ENCODE measurements around the gene SPON1. TPM values are rescaled to one million over a fixed set of nuclear protein-coding genes. Genes with fewer than 3 reads are reported as not detected.

The SPON1 gene
- total RNA-seq, 2 experiments from 2014 or later, result 0.22 to 0.31 TPM

GRCh38 chr11:14234446-14234845 is 271.9 kb downstream of the SPON1 start:
- no peaks in the 10 kb centered on the region for H3K9me3 Mint-ChIP-seq
- no peak overlapping the region for H3K4me3 Mint-ChIP-seq
- peaks cover 3% of the 10 kb centered on the region for H3K27me3 Mint-ChIP-seq
- no peaks in the 10 kb centered on the region for H3K36me3 Mint-ChIP-seq
- H3K4me1 Mint-ChIP-seq (ENCODE audit: low read depth), result peaks cover 4% of the 10 kb centered on the region
- intact Hi-C loops (cut with micrococcal nuclease), result no loop called here
- CTCF ChIA-PET, result no interaction called here
- POLR2A ChIA-PET, result no interaction called here
- no peak overlapping the region for H3K27ac Mint-ChIP-seq
- DNase-seq, result no peak

DNA sequence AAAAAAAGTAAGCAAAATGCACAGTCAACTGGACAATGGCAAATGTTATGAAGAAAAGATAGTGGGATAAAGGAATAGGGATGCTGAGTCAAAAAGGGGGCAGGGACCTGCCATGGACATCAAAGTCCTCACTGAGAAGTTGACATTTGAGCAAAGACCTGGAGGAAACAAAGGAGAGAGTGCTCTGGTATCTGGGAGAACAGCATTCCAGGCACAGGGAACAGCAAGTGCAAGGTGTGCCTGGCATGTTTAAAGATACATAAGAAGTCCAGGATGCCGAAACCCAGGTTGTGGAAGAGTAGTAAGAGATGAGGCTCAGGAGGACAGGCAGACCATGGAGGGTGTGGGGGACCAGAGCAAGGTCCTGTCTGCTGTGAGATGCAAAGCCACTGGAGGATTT is 273.2 kb downstream of the SPON1 start:
- POLR2A ChIA-PET, result no interaction called here
- intact Hi-C loops (cut with micrococcal nuclease), result no loop called here
- H3K4me1 Mint-ChIP-seq (ENCODE audit: low read depth), result peaks cover 4% of the 10 kb centered on the region
- H3K36me3 Mint-ChIP-seq, result no peaks in the 10 kb centered on the region
- no peaks in the 10 kb centered on the region for H3K9me3 Mint-ChIP-seq
- no peak for DNase-seq
- peaks cover 3% of the 10 kb centered on the region for H3K27me3 Mint-ChIP-seq
- no peak overlapping the region for H3K27ac Mint-ChIP-seq
- H3K4me3 Mint-ChIP-seq, result no peak overlapping the region
- CTCF ChIA-PET, result no interaction called here

- no peak overlapping the region for H3K4me3 Mint-ChIP-seq
- no peak for DNase-seq
- no peaks in the 10 kb centered on the region for H3K36me3 Mint-ChIP-seq
- H3K9me3 Mint-ChIP-seq, result no peaks in the 10 kb centered on the region
- peaks cover 2% of the 10 kb centered on the region for H3K27me3 Mint-ChIP-seq
- CTCF ChIA-PET, result no interaction called here
- POLR2A ChIA-PET, result no interaction called here
- H3K4me1 Mint-ChIP-seq (ENCODE audit: low read depth), result peaks cover 4% of the 10 kb centered on the region
- no peak overlapping the region for H3K27ac Mint-ChIP-seq
- intact Hi-C loops (cut with micrococcal nuclease), result loop anchor here (1.0 kb wide), 1 partner anchor 35 kb away; no protein-coding TSS in a partner anchor
Measured at GRCh38 chr11:14237444-14237961, 275.0 kb downstream of the SPON1 start.

DNA sequence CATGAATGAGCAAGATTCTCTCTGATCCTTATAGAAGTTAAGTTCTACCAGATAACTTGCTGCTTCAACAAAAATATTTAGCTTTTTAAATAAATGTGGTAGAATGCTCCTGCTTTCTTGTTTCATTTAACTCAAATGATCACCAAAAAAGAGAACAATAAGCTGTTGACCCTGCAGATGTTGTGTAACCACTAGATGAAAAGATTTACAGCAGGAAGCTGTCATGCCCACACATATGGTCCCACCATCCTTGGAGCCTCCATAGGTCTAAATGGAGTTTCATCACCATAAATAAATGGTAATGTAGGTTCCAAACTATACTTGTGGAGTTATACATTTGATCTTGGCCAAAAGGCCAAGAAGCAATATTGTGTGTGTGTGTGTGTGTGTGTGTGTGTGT is 277.7 kb downstream of the SPON1 start:
- Mint-ChIP-seq H3K27ac (no peak overlapping the region), H3K9me3 (no peaks in the 10 kb centered on the region), H3K27me3 (no peaks in the 10 kb centered on the region), H3K36me3 (no peaks in the 10 kb centered on the region), H3K4me1 (ENCODE audit: low read depth) (peaks cover 4% of the 10 kb centered on the region), H3K4me3 (no peak overlapping the region)
- intact Hi-C loops (cut with micrococcal nuclease), result no loop called here
- DNase-seq, result no peak
- ChIA-PET CTCF (interaction anchor here (1.0 to 2.0 kb wide), 2 partner anchors 10 to 92 kb away, joined by 3 to 4 read pairs; no protein-coding TSS in a partner anchor), POLR2A (no interaction called here)

DNA sequence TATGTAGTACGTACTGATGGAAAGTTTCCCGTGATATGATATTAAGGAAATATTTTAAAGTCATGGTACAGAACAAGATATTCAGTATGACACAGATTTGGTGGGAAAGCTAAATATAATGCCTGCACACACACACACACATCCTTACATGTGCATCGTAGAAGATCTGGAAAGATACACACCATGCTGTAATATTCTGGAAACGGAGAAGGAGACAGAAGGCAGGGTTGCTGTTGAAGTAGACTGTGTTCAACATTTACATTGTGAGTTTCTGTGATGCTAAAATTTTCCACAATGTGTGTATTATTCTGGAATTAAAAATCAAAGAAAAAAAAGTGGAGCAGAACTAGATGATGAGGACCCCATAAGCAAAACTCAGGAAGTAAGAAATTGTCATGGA is 278.4 kb downstream of the SPON1 start:
- Mint-ChIP-seq H3K4me1 (ENCODE audit: low read depth) (peaks cover 4% of the 10 kb centered on the region), H3K9me3 (no peaks in the 10 kb centered on the region), H3K27me3 (no peaks in the 10 kb centered on the region), H3K27ac (no peak overlapping the region), H3K4me3 (no peak overlapping the region), H3K36me3 (no peaks in the 10 kb centered on the region)
- DNase-seq, result no peak
- CTCF ChIA-PET, result interaction anchor here (1.0 to 2.0 kb wide), 2 partner anchors 9 to 92 kb away, joined by 3 to 4 read pairs; no protein-coding TSS in a partner anchor
- POLR2A ChIA-PET, result no interaction called here
- intact Hi-C loops (cut with micrococcal nuclease), result no loop called here

- Mint-ChIP-seq H3K27ac (no peak overlapping the region), H3K4me1 (ENCODE audit: low read depth) (peaks cover 2% of the 10 kb centered on the region), H3K27me3 (no peaks in the 10 kb centered on the region), H3K9me3 (no peaks in the 10 kb centered on the region), H3K36me3 (no peaks in the 10 kb centered on the region), H3K4me3 (no peak overlapping the region)
- intact Hi-C loops (cut with micrococcal nuclease), result no loop called here
- no peak for DNase-seq
- ChIA-PET CTCF (no interaction called here), POLR2A (no interaction called here)
Measured at GRCh38 chr11:14242187-14242586, 279.7 kb downstream of the SPON1 start.

DNA sequence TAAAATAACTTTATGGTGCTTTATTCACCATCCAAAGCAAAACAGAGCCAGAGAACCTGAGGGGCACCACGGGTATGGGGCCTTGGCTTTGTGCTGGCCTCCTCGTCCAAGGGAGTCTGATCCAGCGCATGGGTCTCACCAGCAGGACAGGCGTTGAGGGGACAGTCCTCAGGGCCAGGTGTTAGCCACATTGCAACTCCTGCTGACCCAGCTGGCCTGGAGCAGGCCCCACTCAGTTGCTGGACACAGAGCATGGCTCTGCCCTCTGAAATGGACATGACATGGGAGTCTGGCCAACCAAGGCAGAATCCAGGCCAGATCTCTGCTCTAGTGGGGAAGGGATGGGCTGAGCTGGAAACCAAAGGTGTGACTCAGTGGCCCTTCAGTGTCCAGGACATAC is 280.2 kb downstream of the SPON1 start:
- POLR2A ChIA-PET, result no interaction called here
- CTCF ChIA-PET, result no interaction called here
- intact Hi-C loops (cut with micrococcal nuclease), result no loop called here
- Mint-ChIP-seq H3K4me3 (no peak overlapping the region), H3K4me1 (ENCODE audit: low read depth) (peaks cover 2% of the 10 kb centered on the region), H3K9me3 (no peaks in the 10 kb centered on the region), H3K27me3 (no peaks in the 10 kb centered on the region), H3K27ac (no peak overlapping the region), H3K36me3 (no peaks in the 10 kb centered on the region)
- DNase-seq, result no peak

- Mint-ChIP-seq H3K9me3 (no peaks in the 10 kb centered on the region), H3K4me3 (no peak overlapping the region)
- POLR2A ChIA-PET, result no interaction called here
Measured at GRCh38 chr11:14244926-14245325, 282.4 kb downstream of the SPON1 start.

GRCh38 chr11:14245444-14245843 is 282.9 kb downstream of the SPON1 start:
- no peaks in the 10 kb centered on the region for H3K9me3 Mint-ChIP-seq
- no peak overlapping the region for H3K4me3 Mint-ChIP-seq
- peaks cover 19% of the 10 kb centered on the region for H3K4me1 Mint-ChIP-seq (ENCODE audit: low read depth)
- no peaks in the 10 kb centered on the region for H3K27me3 Mint-ChIP-seq
- CTCF ChIA-PET, result interaction anchor here (2.8 to 4.1 kb wide), 2 partner anchors 289 to 473 kb away, joined by 12 to 25 read pairs; no protein-coding TSS in a partner anchor
- POLR2A ChIA-PET, result no interaction called here
- H3K36me3 Mint-ChIP-seq, result no peaks in the 10 kb centered on the region
- no peak for DNase-seq
- intact Hi-C loops (cut with micrococcal nuclease), result loop anchor here (5.0 kb wide), 1 partner anchor 98 kb away; no protein-coding TSS in a partner anchor
- no peak overlapping the region for H3K27ac Mint-ChIP-seq

More at GRCh38 chr11:14244926-14245325, 282.4 kb downstream of the SPON1 start:
- Mint-ChIP-seq H3K27ac (no peak overlapping the region), H3K4me1 (ENCODE audit: low read depth) (peaks cover 19% of the 10 kb centered on the region), H3K27me3 (no peaks in the 10 kb centered on the region), H3K36me3 (no peaks in the 10 kb centered on the region)
- no peak for DNase-seq
- CTCF ChIA-PET, result interaction anchor here (2.8 to 4.1 kb wide), 2 partner anchors 288 to 472 kb away, joined by 12 to 25 read pairs; no protein-coding TSS in a partner anchor
- intact Hi-C loops (cut with micrococcal nuclease), result loop anchor here (5.0 kb wide), 1 partner anchor 98 kb away; no protein-coding TSS in a partner anchor

DNA sequence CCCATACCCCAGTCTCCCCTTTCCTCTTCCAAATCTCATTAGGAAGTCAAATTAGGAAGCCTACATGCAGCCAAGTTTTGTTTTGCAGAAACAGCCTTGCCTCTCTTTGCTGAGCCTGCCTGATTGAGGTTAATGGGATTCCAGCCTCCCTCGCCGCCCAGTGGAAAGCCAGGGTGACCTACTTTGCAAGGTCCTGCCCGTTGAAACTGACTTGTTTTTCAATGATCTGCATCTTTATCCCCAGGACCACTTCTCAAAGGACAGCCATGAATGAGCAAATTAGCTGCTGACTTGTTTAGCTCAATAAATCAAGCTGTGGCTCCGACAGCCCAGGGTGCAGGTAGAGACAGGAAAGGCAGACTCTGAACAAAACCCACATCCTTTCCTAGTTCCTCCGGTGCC is 286.1 kb downstream of the SPON1 start:
- H3K9me3 Mint-ChIP-seq, result no peaks in the 10 kb centered on the region
- H3K4me1 Mint-ChIP-seq (ENCODE audit: low read depth), result peaks cover 19% of the 10 kb centered on the region
- DNase-seq, result peak; percentile 17
- POLR2A ChIA-PET, result no interaction called here
- CTCF ChIA-PET, result interaction anchor here (0.5 to 4.1 kb wide), 12 partner anchors 21 to 478 kb away, joined by 3 to 25 read pairs (median 3); no protein-coding TSS in a partner anchor
- H3K27ac Mint-ChIP-seq, result no peak overlapping the region
- no peaks in the 10 kb centered on the region for H3K27me3 Mint-ChIP-seq
- intact Hi-C loops (cut with micrococcal nuclease), result loop anchor here (5.0 kb wide), 1 partner anchor 101 kb away; no protein-coding TSS in a partner anchor
- H3K36me3 Mint-ChIP-seq, result no peaks in the 10 kb centered on the region
- H3K4me3 Mint-ChIP-seq, result no peak overlapping the region

DNA sequence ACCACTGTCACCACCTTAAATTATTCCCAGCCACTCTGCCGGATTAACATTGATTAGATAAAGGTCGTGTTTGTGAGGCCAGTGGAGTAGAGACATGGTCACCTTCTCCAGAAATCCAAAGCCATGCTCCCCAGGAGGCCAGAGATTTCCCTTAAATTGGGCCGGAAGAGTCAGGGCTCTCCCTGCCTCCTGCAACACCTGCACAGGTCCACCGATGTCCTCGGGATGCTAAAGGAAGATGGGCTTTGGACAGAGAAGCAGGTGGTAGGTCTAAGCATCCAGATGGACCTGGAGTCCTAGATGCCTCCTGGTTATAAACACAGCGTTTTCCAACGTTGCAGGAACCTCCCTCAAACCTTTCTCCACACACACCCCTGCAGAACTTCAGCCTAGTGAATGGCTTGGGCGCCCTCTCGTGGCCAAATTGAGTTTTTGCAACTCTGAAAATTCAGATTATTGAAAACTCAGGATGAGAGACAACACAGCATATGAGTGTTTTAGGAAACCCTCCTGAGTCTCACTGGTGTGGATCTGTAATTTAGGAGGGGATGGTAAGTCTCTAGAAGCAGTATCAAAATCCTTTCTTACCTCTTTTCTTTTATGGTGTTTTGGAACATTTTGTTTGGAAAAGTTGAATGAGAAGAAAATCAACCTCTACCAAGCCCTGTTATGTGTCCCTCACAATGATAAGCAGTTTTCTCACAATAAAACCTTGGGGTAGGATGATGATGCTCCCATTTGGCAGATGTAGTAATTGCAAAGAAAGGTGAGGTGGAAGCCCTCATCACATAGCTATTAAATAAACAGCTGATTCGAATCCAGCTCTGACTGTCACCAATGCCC is 286.8 kb downstream of the SPON1 start:
- Mint-ChIP-seq H3K27ac (no peak overlapping the region), H3K27me3 (no peaks in the 10 kb centered on the region), H3K4me3 (no peak overlapping the region), H3K4me1 (ENCODE audit: low read depth) (peaks cover 19% of the 10 kb centered on the region), H3K9me3 (no peaks in the 10 kb centered on the region), H3K36me3 (no peaks in the 10 kb centered on the region)
- intact Hi-C loops (cut with micrococcal nuclease), result loop anchor here (1.0 to 5.0 kb wide), 3 partner anchors 102 to 477 kb away; no protein-coding TSS in a partner anchor
- POLR2A ChIA-PET, result interaction anchor here (0.7 kb wide), 1 partner anchor 206 kb away, joined by 3 read pairs; no protein-coding TSS in a partner anchor
- DNase-seq, result peak; percentile 78
- CTCF ChIA-PET, result interaction anchor here (0.5 to 5.2 kb wide), 25 partner anchors 8 to 492 kb away, joined by 3 to 77 read pairs (median 3); no protein-coding TSS in a partner anchor

DNA sequence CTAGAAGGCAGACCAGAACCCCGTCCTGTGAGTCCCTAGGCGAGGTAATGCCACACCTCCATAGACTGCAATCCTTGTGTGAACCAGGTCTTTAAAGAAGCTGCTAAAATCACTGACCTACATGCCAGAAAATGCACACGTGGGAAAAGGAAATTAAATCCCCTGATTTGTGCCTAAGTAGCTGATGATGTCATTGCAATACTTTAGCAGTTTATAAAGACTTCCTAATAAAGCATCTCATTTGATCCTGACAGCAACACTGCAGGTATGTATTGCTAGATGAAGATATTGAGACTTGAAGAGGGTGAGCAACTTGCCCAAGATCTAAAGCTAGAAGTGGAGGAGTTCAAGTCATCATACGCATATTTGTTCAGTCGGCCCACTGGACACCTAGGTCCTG is 289.2 kb downstream of the SPON1 start:
- no peak overlapping the region for H3K4me3 Mint-ChIP-seq
- H3K27ac Mint-ChIP-seq, result no peak overlapping the region
- peaks cover 3% of the 10 kb centered on the region for H3K36me3 Mint-ChIP-seq
- intact Hi-C loops (cut with micrococcal nuclease), result no loop called here
- DNase-seq, result no peak
- H3K9me3 Mint-ChIP-seq, result no peaks in the 10 kb centered on the region
- ChIA-PET CTCF (interaction anchor here (0.8 to 5.2 kb wide), 3 partner anchors 167 to 479 kb away, joined by 3 to 77 read pairs (median 34); no protein-coding TSS in a partner anchor), POLR2A (no interaction called here)
- no peaks in the 10 kb centered on the region for H3K27me3 Mint-ChIP-seq
- H3K4me1 Mint-ChIP-seq (ENCODE audit: low read depth), result peaks cover 19% of the 10 kb centered on the region
